Parathyroid adenoma (tissue), 2 donors: Measurements from ENCODE around the gene ACVR1.

Experiments
- H2AFZ ChIP-seq: fragments of 300-600 bp; sonication (generic); one replicate; pipeline ENCODE4 v1.7.0; 2017; ENCODE audit warnings: antibody characterized with exemption, mild to moderate bottlenecking
- H3K27ac ChIP-seq: fragments of 300-600 bp; sonication (generic); one replicate; pipeline ENCODE4 v1.7.0; 2017
- H3K27me3 ChIP-seq: fragments of 300-600 bp; sonication (generic); one replicate; pipeline ENCODE4 v1.7.0; 2017; ENCODE audit warnings: low read length; ENCODE audit not compliant: control insufficient read depth, insufficient read depth
- H3K36me3 ChIP-seq: fragments of 300-600 bp; sonication (generic); one replicate; pipeline ENCODE4 v1.7.0; 2017; ENCODE audit warnings: low read length; ENCODE audit not compliant: control insufficient read depth, insufficient read depth
- H3K4me1 ChIP-seq: fragments of 300-600 bp; sonication (generic); one replicate; pipeline ENCODE4 v1.7.0; 2017; ENCODE audit warnings: control low read depth
- H3K4me2 ChIP-seq: fragments of 300-600 bp; sonication (generic); one replicate; pipeline ENCODE4 v1.7.0; 2017; ENCODE audit warnings: low read length
- H3K4me3 ChIP-seq: fragments of 300-600 bp; sonication (generic); one replicate; pipeline ENCODE4 v1.7.0; 2017; ENCODE audit warnings: low read depth, low read length
- H3K79me2 ChIP-seq: fragments of 300-600 bp; sonication (generic); one replicate; pipeline ENCODE4 v1.7.0; 2017; ENCODE audit warnings: control low read depth
- H3K9ac ChIP-seq: fragments of 300-600 bp; sonication (generic); one replicate; pipeline ENCODE4 v1.7.0; 2017; ENCODE audit warnings: mild to moderate bottlenecking
- H3K9me3 ChIP-seq: fragments of 300-600 bp; sonication (generic); one replicate; pipeline ENCODE4 v1.7.0; 2017; ENCODE audit warnings: low read length; ENCODE audit not compliant: control insufficient read depth
- CTCF ChIP-seq: fragments of 300-600 bp; sonication (generic); IDR thresholded peaks from one replicate; pipeline ENCODE4 v1.7.0; 2017; ENCODE audit warnings: antibody characterized with exemption, mild to moderate bottlenecking
- donor health status: primary hyperparathyroidism.

Gene ACVR1

GRCh38 chr2:157911246-157911645 is 35.1 kb upstream of the ACVR1 start:
- no peak for TF ChIP-seq CTCF
- no peaks in the 10 kb centered on the region for H3K36me3 ChIP-seq
- no peaks in the 10 kb centered on the region for H3K9me3 ChIP-seq
- H3K9ac ChIP-seq: no peak overlapping the region
- no peak overlapping the region for H3K4me3 ChIP-seq
- no peaks in the 10 kb centered on the region for H3K4me1 ChIP-seq
- H3K4me2 ChIP-seq: no peak overlapping the region
- H3K27ac ChIP-seq: no peak overlapping the region
- H3K79me2 ChIP-seq: no peaks in the 10 kb centered on the region
- H3K27me3 ChIP-seq: no peaks in the 10 kb centered on the region
- no peak overlapping the region for H2AFZ ChIP-seq

- Histone ChIP-seq H3K9me3 (no peaks in the 10 kb centered on the region), H3K9ac (no peak overlapping the region), H3K36me3 (no peaks in the 10 kb centered on the region), H3K79me2 (no peaks in the 10 kb centered on the region), H2AFZ (no peak overlapping the region), H3K27ac (no peak overlapping the region), H3K4me2 (no peak overlapping the region), H3K4me1 (no peaks in the 10 kb centered on the region), H3K27me3 (no peaks in the 10 kb centered on the region), H3K4me3 (no peak overlapping the region)
- TF ChIP-seq CTCF: no peak
Measured at GRCh38 chr2:157905092-157905491, 29.0 kb upstream of the ACVR1 start.

- H2AFZ ChIP-seq: no peak overlapping the region
- no peak overlapping the region for H3K4me2 ChIP-seq
- no peak for TF ChIP-seq CTCF
- H3K9ac ChIP-seq: no peak overlapping the region
- no peak overlapping the region for H3K4me3 ChIP-seq
- H3K27me3 ChIP-seq: no peaks in the 10 kb centered on the region
- no peaks in the 10 kb centered on the region for H3K79me2 ChIP-seq
- no peaks in the 10 kb centered on the region for H3K9me3 ChIP-seq
- H3K27ac ChIP-seq: no peak overlapping the region
- H3K4me1 ChIP-seq: no peaks in the 10 kb centered on the region
- no peaks in the 10 kb centered on the region for H3K36me3 ChIP-seq
Measured at GRCh38 chr2:157903626-157904025, 27.5 kb upstream of the ACVR1 start.

- Histone ChIP-seq H3K36me3 (no peaks in the 10 kb centered on the region), H2AFZ (no peak overlapping the region), H3K27me3 (no peaks in the 10 kb centered on the region), H3K9ac (no peak overlapping the region), H3K9me3 (no peaks in the 10 kb centered on the region), H3K27ac (no peak overlapping the region), H3K79me2 (no peaks in the 10 kb centered on the region), H3K4me3 (no peak overlapping the region), H3K4me1 (no peaks in the 10 kb centered on the region), H3K4me2 (no peak overlapping the region)
- TF ChIP-seq CTCF: no peak
Measured at GRCh38 chr2:157903151-157903550, 27.0 kb upstream of the ACVR1 start.

GRCh38 chr2:157902692-157903091 is 26.6 kb upstream of the ACVR1 start:
- no peak for TF ChIP-seq CTCF
- H3K4me2 ChIP-seq: no peak overlapping the region

More at GRCh38 chr2:157902692-157903091, 26.6 kb upstream of the ACVR1 start:
- H3K9me3 ChIP-seq: no peaks in the 10 kb centered on the region
- no peak overlapping the region for H2AFZ ChIP-seq
- no peaks in the 10 kb centered on the region for H3K36me3 ChIP-seq
- H3K4me3 ChIP-seq: no peak overlapping the region
- H3K9ac ChIP-seq: no peak overlapping the region
- no peaks in the 10 kb centered on the region for H3K4me1 ChIP-seq
- no peaks in the 10 kb centered on the region for H3K27me3 ChIP-seq
- no peaks in the 10 kb centered on the region for H3K79me2 ChIP-seq
- no peak overlapping the region for H3K27ac ChIP-seq
